Brain microvascular endothelial cell (primary cell): ENCODE measurements around the gene TCAP.
A peak's percentile ranks its signal among the peaks of the same experiment; 100 is the strongest.

Source experiments
- DNase-seq: peaks from one replicate; pipeline ENCODE4 v3.0.0-alpha.2; 2020
- H3K27ac ChIP-seq: fragments of 250-450 bp; sonication (Bioruptor Pico); 2 replicates; pipeline ENCODE4 v1.5.1; 2020; ENCODE audit warnings: mild to moderate bottlenecking, moderate library complexity
- H3K27me3 ChIP-seq: fragments of 250-450 bp; sonication (Bioruptor Pico); replicated peaks from 2 replicates; pipeline ENCODE4 v1.5.1; 2020; ENCODE audit warnings: mild to moderate bottlenecking
- H3K36me3 ChIP-seq: fragments of 250-450 bp; sonication (Bioruptor Pico); replicated peaks from 2 replicates; pipeline ENCODE4 v1.5.1; 2020; ENCODE audit warnings: mild to moderate bottlenecking
- H3K4me3 ChIP-seq: 2 replicates; pipeline ENCODE4 v1.5.1; 2011; ENCODE audit warnings: low read depth, mild to moderate bottlenecking, control low read depth, low read length, moderate library complexity
- in situ Hi-C: cut with HindIII; loops from 2 replicates; pipeline ENCODE4 v1.10.0; 2017; ENCODE audit warnings: low sequenced_read_pairs, low pct_ligation_motif_present
- TF ChIP-seq, protein P1 (sequence below): IDR thresholded peaks from 2 replicates; pipeline ENCODE4 v1.5.1; 2011; ENCODE audit warnings: low read depth, mild to moderate bottlenecking, moderate library complexity, low read length, control low read depth, inconsistent platforms; ENCODE audit errors: missing control alignments

TCAP gene

DNA sequence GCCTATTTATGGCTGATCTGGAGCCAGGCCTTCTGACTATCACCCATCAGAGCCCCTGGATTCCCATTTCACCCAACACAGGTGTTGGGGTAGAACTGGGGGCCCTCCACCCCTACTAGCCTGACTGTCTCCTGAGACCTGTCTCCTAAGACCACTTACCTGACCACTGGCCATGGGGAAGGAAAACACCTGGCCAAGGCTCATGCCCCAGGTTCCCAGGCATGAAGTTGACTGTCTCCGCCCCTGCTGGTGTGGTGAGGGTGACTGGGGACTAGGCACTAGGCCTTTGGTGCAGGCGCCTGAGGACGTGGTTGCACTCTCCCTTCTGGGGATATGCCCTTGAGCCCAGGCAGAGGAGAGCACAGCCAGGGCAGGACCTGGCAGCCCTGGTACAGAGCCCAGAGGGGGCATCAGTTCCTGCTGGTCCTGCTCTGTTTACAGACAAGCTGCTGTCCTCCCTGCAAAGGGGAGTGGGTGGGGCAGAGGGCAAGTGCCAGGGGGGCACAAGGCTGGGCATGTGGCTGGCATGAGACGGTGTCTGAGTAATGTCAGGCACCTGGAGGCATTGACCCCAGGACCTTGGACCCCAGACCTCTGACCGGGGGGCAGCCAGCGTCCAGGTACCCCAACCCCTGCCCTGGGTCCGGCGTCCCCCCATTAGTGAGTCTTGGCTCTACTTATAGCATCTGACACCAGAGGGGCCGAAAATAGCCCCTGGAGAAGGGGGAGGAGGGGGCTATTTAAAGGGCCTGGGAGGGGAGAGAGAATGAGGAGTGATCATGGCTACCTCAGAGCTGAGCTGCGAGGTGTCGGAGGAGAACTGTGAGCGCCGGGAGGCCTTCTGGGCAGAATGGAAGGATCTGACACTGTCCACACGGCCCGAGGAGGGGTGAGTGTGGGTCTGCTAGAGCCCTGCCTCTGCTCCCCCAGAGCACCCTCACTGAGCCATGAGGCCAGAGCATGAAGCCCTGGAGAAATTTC, at the start of gene TCAP:
TSS of gene TCAP (plus strand) at position 769 of the 981 bp plus-strand sequence. CDS start at position 780, 11 bp downstream.
- DNase-seq = no peak
- Histone ChIP-seq H3K27ac (no peak within 1 kb of the TSS), H3K4me3 (no peak within 1 kb of the TSS), H3K27me3 (peaks cover 10% of the 10 kb centered on the region), H3K36me3 (peaks cover 23% of the 10 kb centered on the region)
- TF ChIP-seq, protein P1, sequence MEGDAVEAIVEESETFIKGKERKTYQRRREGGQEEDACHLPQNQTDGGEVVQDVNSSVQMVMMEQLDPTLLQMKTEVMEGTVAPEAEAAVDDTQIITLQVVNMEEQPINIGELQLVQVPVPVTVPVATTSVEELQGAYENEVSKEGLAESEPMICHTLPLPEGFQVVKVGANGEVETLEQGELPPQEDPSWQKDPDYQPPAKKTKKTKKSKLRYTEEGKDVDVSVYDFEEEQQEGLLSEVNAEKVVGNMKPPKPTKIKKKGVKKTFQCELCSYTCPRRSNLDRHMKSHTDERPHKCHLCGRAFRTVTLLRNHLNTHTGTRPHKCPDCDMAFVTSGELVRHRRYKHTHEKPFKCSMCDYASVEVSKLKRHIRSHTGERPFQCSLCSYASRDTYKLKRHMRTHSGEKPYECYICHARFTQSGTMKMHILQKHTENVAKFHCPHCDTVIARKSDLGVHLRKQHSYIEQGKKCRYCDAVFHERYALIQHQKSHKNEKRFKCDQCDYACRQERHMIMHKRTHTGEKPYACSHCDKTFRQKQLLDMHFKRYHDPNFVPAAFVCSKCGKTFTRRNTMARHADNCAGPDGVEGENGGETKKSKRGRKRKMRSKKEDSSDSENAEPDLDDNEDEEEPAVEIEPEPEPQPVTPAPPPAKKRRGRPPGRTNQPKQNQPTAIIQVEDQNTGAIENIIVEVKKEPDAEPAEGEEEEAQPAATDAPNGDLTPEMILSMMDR = no peak
- in situ Hi-C loops = no loop called here

DNA sequence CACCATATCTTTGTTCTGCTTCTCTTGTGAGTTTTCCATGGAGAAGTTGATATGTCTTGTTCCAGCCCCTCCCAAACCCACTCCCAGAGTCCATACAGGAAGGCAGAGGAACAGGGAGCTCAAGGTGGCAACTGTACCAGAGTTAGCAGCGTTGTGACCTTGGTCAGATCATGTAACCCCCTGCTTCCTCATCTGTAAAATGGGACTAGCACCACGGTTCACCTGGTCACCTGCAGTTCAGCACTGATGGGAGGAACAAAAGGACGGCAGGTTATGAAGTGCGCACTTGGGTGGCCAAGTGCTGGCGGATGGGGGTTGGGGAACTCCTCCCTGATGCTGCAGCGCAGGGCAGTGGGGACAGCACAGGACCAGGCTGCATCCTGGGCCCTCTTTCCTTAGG, 49.7 kb upstream of the TCAP start:
- Histone ChIP-seq H3K27me3 (peaks cover 38% of the 10 kb centered on the region), H3K27ac (no peak overlapping the region), H3K4me3 (no peak overlapping the region), H3K36me3 (no peaks in the 10 kb centered on the region)
- in situ Hi-C loops = no loop called here
- TF ChIP-seq, protein P1 = no peak
- no peak for DNase-seq

DNA sequence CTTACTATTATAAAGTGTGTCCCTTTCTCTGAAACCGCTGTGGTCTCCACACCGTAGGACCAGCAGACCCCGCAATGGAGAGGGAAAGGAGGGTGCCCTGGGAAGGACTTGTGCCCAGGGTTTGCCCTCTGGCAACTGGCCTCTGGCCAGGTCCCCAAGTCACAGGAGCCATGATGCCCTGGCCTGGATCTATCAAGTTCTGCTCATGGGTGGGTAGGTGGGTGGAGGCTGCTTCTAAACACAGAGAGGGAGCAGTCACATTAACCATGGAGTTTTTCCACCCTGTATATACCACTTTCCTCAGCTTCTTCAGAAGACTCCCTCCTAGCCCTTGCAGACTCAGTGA, 48.1 kb upstream of the TCAP start:
- in situ Hi-C loops = no loop called here

GRCh38 chr17:39617446-39618245, 47.5 kb upstream of the TCAP start:
- H3K4me3 ChIP-seq = peak overlapping the region; percentile 50
- no peak for DNase-seq
- in situ Hi-C loops = no loop called here
- no peaks in the 10 kb centered on the region for H3K36me3 ChIP-seq
- H3K27me3 ChIP-seq = peaks cover 29% of the 10 kb centered on the region
- no peak overlapping the region for H3K27ac ChIP-seq
- TF ChIP-seq, protein P1 = no peak

More for the DNA sequence above, 48.1 kb upstream of the TCAP start:
- Histone ChIP-seq H3K27ac (no peak overlapping the region), H3K4me3 (no peak overlapping the region), H3K27me3 (peaks cover 30% of the 10 kb centered on the region), H3K36me3 (no peaks in the 10 kb centered on the region)
- TF ChIP-seq, protein P1 = no peak
- no peak for DNase-seq

DNA sequence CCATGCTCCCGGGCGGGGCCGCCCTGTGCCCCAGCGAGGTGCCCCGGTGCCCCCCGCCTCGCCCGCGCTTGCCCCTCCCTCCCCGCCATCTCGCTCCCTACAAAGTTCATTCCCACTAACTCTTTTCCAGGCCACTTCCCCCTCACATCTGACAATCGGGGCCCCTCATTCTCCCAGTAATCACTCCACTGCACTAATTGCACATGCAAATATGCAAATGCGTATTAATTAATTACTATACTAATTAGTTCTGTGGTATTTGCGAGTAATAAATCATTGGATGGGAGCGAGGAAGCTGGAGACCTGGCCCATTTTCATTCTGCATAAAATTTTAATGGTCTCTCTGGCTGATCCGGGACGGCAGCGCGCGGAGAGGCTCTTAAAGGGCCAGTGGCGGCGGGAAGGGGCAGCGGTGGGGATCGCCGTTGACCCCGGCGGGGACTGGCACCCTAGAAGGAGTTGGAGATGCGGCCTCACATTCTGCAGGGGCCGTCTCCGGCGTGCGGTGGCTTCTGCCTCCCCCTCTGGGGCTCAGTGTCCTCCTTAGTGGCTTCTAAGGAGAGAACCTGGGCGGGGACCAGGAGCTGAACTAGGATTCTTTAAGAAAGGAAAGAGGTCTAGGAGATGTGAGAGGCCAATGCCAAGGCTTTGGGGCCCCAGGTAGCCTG, 46.8 kb upstream of the TCAP start:
- DNase-seq = no peak
- in situ Hi-C loops = no loop called here
- TF ChIP-seq, protein P1 = no peak
- Histone ChIP-seq H3K27ac (no peak overlapping the region), H3K4me3 (peak overlapping the region; percentile 50), H3K27me3 (peaks cover 29% of the 10 kb centered on the region), H3K36me3 (no peaks in the 10 kb centered on the region)
